ENCODE measurements around the gene ACIN1.

Gene ACIN1

DNA sequence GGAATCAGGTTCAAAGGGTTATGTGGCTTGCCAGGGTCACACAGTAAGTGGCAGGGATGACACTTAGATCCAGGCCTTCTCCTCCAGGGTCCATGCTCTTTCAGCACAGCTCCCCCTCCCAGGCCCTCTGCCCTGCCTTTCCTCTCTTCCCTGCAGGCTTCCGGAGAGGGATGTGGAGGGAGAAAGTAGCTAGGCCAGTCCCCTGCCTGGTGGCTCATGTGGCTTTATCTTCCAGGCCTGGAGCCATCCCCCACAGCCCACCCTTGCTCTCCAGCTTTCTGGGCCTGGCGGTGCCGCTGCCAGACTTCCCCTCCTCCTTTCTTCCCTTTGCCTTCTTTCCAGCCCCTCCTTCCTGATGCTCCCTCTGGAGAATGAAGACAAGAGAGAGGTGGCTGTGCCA is 51.2 kb downstream of the ACIN1 start:
- Histone ChIP-seq H4K20me1 (no peaks in the 10 kb centered on the region), H3K4me2 (no peak overlapping the region), H3K9me3 (replicated peaks in 1 of 11) (no peaks in the 10 kb centered on the region), H3K9ac (no peak overlapping the region), H3K36me3 (no peaks in the 10 kb centered on the region; a peak in 1 of 22 replicates), H3K27ac (no peak overlapping the region), H3K27me3 (no peaks in the 10 kb centered on the region), H3K4me1 (peaks cover 0 to 28% (median 16%) of the 10 kb centered on the region in 10 experiments; a peak in 15 of 20 replicates), H3K4me3 (no peak overlapping the region)
- no peak for TF ChIP-seq Cebpa-rat (IDR thresholded peaks at IDR 0.05)

DNA sequence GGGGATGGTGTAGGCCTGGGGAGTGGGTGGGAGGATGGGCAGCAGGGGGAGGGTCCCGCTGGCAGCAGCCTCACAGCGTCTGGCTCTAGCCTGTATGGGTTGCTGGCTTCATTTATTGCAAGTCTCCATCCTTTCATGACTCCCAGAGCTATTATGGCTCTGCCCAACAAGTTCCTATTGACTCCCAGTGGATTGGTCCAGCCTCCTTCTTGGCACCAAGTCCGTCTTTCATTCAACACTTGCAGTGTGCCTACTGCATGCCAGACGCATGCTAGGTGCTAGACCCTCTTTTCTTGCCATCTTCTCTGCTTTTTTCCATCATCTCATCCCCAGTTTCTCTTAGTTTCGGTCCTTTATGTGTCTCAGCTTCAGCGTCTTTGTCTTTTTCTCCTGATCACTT is 51.8 kb downstream of the ACIN1 start:
- Histone ChIP-seq H3K27me3 (no peaks in the 10 kb centered on the region), H3K36me3 (no peaks in the 10 kb centered on the region; a peak in 1 of 22 replicates), H3K9ac (no peak overlapping the region), H3K27ac (no peak overlapping the region), H3K4me3 (no peak overlapping the region), H3K4me1 (peaks cover 0 to 28% (median 16%) of the 10 kb centered on the region in 10 experiments; a peak in 15 of 20 replicates), H3K9me3 (replicated peaks in 1 of 11) (no peaks in the 10 kb centered on the region), H4K20me1 (no peaks in the 10 kb centered on the region), H3K4me2 (no peak overlapping the region)
- TF ChIP-seq Cebpa-rat (IDR thresholded peaks at IDR 0.05) = no peak

DNA sequence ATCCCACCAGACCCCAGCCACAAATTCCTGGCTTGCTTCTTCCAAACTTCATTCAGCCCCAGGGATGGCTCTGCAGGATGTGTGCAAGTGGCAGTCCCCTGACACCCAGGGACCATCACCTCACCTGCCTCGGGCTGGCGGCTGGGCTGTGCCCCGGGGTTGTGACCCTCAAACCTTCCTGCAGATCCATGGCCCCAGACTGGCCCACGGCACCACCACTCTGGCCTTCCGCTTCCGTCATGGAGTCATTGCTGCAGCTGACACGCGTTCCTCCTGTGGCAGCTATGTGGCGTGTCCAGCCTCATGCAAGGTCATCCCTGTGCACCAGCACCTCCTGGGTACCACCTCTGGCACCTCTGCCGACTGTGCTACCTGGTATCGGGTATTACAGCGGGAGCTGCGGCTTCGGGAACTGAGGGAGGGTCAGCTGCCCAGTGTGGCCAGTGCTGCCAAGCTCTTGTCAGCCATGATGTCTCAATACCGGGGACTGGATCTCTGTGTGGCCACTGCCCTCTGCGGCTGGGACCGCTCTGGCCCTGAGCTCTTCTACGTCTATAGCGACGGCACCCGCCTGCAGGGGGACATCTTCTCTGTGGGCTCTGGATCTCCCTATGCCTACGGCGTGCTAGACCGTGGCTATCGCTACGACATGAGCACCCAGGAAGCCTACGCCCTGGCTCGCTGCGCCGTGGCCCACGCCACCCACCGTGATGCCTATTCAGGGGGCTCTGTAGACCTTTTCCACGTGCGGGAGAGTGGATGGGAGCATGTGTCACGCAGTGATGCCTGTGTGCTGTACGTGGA is 52.6 kb downstream of the ACIN1 start, which contains the start of gene PSMB11:
Gene PSMB11, plus strand, starts transcription at position 51 of the 804 bp plus-strand sequence. Its CDS starts 14 bp downstream, at position 65.
- H4K20me1 ChIP-seq = no peaks in the 10 kb centered on the region
- H3K4me2 ChIP-seq = no peak within 1 kb of the TSS
- no peak within 1 kb of the TSS for H3K4me3 ChIP-seq
- H3K36me3 ChIP-seq = no peaks in the 10 kb centered on the region
- H3K9ac ChIP-seq = no peak within 1 kb of the TSS
- no peaks in the 10 kb centered on the region for H3K9me3 ChIP-seq (replicated peaks in 1 of 11)
- H3K27me3 ChIP-seq = no peaks in the 10 kb centered on the region
- no peak within 1 kb of the TSS for H3K27ac ChIP-seq
- peaks cover 0 to 27% (median 16%) of the 10 kb centered on the region in 10 experiments; a peak in 15 of 20 replicates for H3K4me1 ChIP-seq
- no peak for TF ChIP-seq Cebpa-rat (IDR thresholded peaks at IDR 0.05)

DNA sequence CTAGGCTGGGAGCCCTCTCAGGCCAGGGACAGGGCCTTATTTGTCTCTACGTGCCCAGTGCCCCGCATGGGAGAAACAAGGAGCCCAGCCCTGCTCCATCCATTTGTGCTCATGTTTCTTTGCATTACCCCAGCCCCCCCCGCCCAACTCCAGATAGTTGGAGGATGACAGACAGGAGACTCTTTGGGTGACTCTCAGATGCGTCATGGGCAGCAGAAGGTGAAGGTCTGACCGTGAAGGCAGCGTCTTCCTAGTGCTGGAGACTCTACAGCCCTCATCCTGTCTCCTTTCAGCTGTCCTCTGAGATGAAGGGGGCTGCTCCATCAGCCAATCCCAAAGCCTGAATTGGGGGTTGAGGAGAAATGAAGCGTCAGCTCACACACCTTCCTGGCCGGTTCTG is 53.2 kb downstream of the ACIN1 start:
- Histone ChIP-seq H3K27ac (no peak overlapping the region), H3K4me3 (no peak overlapping the region), H3K27me3 (no peaks in the 10 kb centered on the region), H3K9ac (no peak overlapping the region), H3K4me1 (peaks cover 0 to 21% (median 15%) of the 10 kb centered on the region in 10 experiments; a peak in 15 of 20 replicates), H3K9me3 (replicated peaks in 1 of 11) (no peaks in the 10 kb centered on the region), H3K36me3 (no peaks in the 10 kb centered on the region), H4K20me1 (no peaks in the 10 kb centered on the region), H3K4me2 (no peak overlapping the region)
- TF ChIP-seq Cebpa-rat (IDR thresholded peaks at IDR 0.05) = no peak

DNA sequence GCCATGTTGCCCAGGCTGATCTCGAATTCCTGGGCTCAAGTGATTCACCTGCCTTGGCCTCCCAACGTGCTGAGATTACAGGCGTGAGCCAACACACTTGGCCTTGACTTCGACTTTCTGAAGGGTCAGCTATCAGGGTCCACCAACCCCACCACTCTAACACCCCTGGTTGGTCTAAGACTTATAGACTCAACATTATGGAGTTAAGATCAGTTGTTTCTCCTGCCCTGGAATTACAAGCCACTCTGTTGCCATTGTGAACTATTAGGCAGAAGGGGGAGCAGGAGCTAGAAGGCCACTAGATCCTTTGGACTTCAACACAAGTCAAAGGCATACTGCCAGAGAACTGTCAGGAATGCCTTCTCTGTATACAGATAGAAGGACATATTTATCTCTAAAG is 54.8 kb downstream of the ACIN1 start:
- no peaks in the 10 kb centered on the region for H3K36me3 ChIP-seq
- TF ChIP-seq Cebpa-rat (IDR thresholded peaks at IDR 0.05) = no peak
- no peak overlapping the region for H3K4me2 ChIP-seq
- no peak overlapping the region for H3K27ac ChIP-seq
- no peaks in the 10 kb centered on the region for H3K9me3 ChIP-seq (replicated peaks in 1 of 11)
- H3K9ac ChIP-seq = no peak overlapping the region
- peaks cover 6 to 16% (median 13%) of the 10 kb centered on the region in 10 experiments; a peak in 18 of 20 replicates for H3K4me1 ChIP-seq
- no peak overlapping the region for H3K4me3 ChIP-seq
- no peaks in the 10 kb centered on the region for H4K20me1 ChIP-seq
- no peaks in the 10 kb centered on the region for H3K27me3 ChIP-seq

DNA sequence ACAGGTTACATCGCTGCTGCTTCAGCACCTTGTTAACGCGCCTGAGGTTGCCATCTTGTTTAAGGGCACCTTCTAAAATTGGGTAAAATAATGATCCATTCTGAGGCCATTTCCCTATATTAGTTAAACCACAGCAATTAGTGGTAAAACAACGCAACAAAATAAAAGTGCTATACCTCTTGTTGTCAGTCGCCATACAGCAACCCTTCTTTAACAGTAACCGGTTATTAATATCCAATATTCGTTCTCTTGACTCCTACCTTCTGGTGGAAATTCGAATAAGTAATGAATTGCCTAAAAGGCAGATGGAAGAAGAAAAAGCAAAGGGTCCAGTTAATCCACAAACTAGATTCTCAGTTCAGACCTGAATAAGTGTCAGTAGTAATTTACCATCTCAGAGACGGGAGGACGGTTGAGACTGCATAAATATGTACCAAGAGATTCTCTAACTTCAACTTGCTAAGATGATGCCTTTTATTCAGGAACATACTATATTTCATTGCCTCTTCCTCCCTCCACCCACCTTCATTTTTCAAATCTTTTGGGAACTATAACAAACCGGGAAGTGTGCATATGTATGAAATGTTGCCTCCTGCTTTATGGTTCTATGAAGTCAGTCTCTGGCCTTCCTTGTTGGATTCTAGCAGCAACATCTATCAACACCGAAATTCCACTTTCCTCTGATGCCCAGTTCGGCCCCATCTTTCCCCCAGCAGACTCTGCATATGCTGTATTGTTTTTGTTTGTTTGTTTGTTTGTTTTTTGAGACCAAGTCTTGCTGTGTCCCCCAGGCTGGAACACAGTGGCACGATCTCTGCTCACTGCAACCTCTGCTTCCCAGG is 59.4 kb downstream of the ACIN1 start:
- peak in 1 of 11 experiments; percentile 4; a peak in 2 of 22 replicates for TF ChIP-seq Cebpa-rat (IDR thresholded peaks at IDR 0.05)
- H3K4me3 ChIP-seq = peak overlapping the region; percentile 81 to 93 (median 89)
- H3K9ac ChIP-seq = peak overlapping the region; percentile 92 to 99 (median 96)
- peak overlapping the region; percentile 37 to 96 (median 88); a peak in 21 of 22 replicates for H3K4me2 ChIP-seq
- no peaks in the 10 kb centered on the region for H3K9me3 ChIP-seq (replicated peaks in 1 of 11)
- peaks cover 19 to 41% (median 30%) of the 10 kb centered on the region in 10 experiments for H3K4me1 ChIP-seq
- H3K36me3 ChIP-seq = peaks cover 28 to 33% (median 31%) of the 10 kb centered on the region in 11 experiments
- peaks cover 0 to 7% (median 0%) of the 10 kb centered on the region in 11 experiments; a peak in 1 of 22 replicates for H4K20me1 ChIP-seq
- H3K27ac ChIP-seq = peak overlapping the region; percentile 85 to 100 (median 96)
- H3K27me3 ChIP-seq = no peaks in the 10 kb centered on the region

DNA sequence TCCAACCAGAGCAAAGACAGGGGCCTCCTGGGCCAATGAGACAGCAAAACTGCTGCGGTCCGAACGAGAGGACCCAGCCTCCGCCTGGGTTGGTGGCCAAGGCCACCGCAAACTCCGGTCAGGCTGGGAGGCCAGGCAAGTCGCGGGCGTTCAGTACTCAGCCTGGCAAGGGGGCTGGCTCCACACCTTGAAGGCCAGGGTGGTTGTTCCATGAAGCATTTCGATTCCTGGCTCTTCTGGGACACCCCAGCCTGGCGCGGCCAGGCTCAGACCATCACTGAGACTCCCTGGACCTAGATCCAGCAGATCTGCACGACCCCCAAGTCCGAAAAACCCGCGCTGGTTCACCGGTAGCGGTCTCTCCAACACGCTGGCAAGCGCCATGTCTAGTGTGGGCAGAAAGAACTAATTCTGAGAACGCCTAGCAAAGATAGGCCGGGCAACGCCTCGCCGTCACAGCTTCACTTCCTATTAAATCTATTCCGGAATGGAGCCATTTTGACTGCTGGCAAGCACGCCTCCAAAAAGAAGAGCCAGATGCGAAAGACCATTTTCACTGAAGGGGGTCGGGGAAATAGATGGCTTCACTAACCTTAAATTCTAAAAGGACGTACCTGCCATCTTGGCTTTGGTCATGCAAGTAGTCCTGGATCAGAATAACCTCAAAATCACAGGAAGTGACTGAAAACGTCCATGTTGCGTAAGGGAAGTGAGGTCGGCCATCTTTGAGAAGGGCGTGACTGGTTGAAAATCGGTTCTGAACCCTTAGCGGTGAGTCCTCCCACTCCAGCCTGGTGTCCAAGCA is 60.2 kb downstream of the ACIN1 start, which contains the start of gene PSMB5:
Gene PSMB5, minus strand, starts transcription at position 403 of the 805 bp plus-strand sequence. Its CDS starts 19 bp downstream, at position 384.
- peak in 10 of 11 experiments; percentile 47 to 84 (median 63); a peak in 12 of 22 replicates for TF ChIP-seq Cebpa-rat (IDR thresholded peaks at IDR 0.05)
- Histone ChIP-seq H3K4me2 (peak within 1 kb of the TSS; percentile 84 to 98 (median 93)), H3K27me3 (no peaks in the 10 kb centered on the region), H3K36me3 (peaks cover 31 to 40% (median 37%) of the 10 kb centered on the region in 11 experiments), H3K27ac (peak within 1 kb of the TSS; percentile 85 to 100 (median 96)), H4K20me1 (peaks cover 0 to 11% (median 0%) of the 10 kb centered on the region in 11 experiments; a peak in 2 of 22 replicates), H3K9me3 (replicated peaks in 1 of 11) (no peaks in the 10 kb centered on the region), H3K4me1 (peaks cover 19 to 41% (median 30%) of the 10 kb centered on the region in 10 experiments), H3K4me3 (peak within 1 kb of the TSS; percentile 81 to 93 (median 89)), H3K9ac (peak within 1 kb of the TSS; percentile 92 to 99 (median 96))

DNA sequence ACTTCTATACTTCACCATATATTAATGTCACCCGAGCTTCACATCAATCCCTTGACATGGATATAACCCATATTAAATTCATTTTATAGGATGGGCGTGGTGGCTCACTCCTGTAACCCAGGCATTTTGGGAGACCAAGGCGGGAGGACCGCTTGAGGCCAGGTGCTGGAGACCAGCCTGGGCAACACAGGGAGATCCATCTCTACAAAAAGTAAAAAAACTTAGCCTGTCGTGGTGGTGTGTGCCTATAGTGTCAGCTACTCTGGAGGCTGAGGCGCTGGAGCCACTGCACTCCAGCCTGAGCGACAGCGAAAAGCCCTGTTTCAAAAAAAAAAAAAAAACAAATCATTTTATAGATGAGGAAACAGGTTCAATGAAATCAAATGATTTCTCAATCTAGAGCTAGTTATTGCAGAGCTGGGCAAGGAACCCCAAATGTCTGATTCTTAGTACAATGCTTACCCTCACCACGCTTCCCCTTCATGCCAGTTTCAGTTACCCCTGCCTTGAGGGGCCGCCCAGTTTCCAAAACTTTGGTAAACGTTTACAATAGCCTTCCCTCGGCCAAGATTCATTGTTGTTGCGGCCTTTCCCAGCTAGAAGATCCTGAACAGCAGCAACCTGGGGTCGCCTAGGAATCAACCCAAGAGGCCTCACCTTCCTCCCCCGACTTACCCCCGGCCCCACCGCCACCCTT is 61.0 kb downstream of the ACIN1 start:
- TF ChIP-seq Cebpa-rat (IDR thresholded peaks at IDR 0.05) = no peak
- peak overlapping the region; percentile 84 to 98 (median 93) for H3K4me2 ChIP-seq
- H3K4me3 ChIP-seq = peak overlapping the region; percentile 81 to 93 (median 89)
- peak overlapping the region; percentile 92 to 99 (median 96) for H3K9ac ChIP-seq
- peak overlapping the region; percentile 85 to 100 (median 96) for H3K27ac ChIP-seq
- peaks cover 0 to 18% (median 5%) of the 10 kb centered on the region in 11 experiments; a peak in 10 of 22 replicates for H4K20me1 ChIP-seq
- H3K9me3 ChIP-seq (replicated peaks in 1 of 11) = no peaks in the 10 kb centered on the region
- H3K4me1 ChIP-seq = peaks cover 26 to 48% (median 37%) of the 10 kb centered on the region in 10 experiments
- peaks cover 37 to 47% (median 45%) of the 10 kb centered on the region in 11 experiments for H3K36me3 ChIP-seq
- H3K27me3 ChIP-seq = no peaks in the 10 kb centered on the region

Data from BLaER1 treated with 17β-estradiol and CSF1 and Interleukin-3, amounts not matched to agents 10 nM and 100 nM (cell line).